Caco-2 (cell line): ENCODE results near the gene BAHCC1. TPM values are rescaled to one million over a fixed set of nuclear protein-coding genes. Genes with fewer than 3 reads are reported as not detected.

Experiments
- BruUV-seq: library from RNA; stranded (reverse); fragments of 400-500 nt; replicated peaks from 2 replicates; lab custom pipeline; 2021; lab: Mats Ljungman, UMichigan
- CTCF ChIA-PET: fragments of 300-600 bp; sonication (Branson Sonifier 250); formaldehyde crosslinking; loops from one replicate; lab custom pipeline; 2022; ENCODE audit warnings: antibody characterized with exemption; lab: Charles Lee
- POLR2A ChIA-PET: fragments of 300-600 bp; sonication (Branson Sonifier 250); formaldehyde crosslinking; loops from one replicate; lab custom pipeline; 2022; ENCODE audit warnings: antibody characterized with exemption; lab: Charles Lee
- DNase-seq, 2 experiments: peaks; one replicate each; pipeline versions ENCODE4 v3.0.0 to v3.0.0-alpha.2; 2020 to 2022
- H3K27me3 ChIP-seq: replicated peaks from 2 replicates; pipeline ENCODE4 v1.6.0; 2011; ENCODE audit warnings: low read length; ENCODE audit not compliant: control insufficient read depth, insufficient read depth
- H3K36me3 ChIP-seq: 2 replicates; pipeline ENCODE4 v1.5.1; 2011; ENCODE audit warnings: low read length; ENCODE audit not compliant: control insufficient read depth, insufficient read depth
- H3K4me1 ChIP-seq: fragments of 250-450 bp; sonication (Bioruptor Pico); 2 replicates; pipeline ENCODE4 v1.5.1; 2020; ENCODE audit warnings: mild to moderate bottlenecking
- H3K4me3 ChIP-seq: 2 replicates; pipeline ENCODE4 v1.5.1; 2011; ENCODE audit warnings: low read depth, mild to moderate bottlenecking, control low read depth, low read length
- H3K9me3 ChIP-seq: fragments of 250-450 bp; sonication (Bioruptor Pico); 2 replicates; pipeline ENCODE4 v1.5.1; 2020; ENCODE audit warnings: mild to moderate bottlenecking, moderate library complexity
- H3K27ac Mint-ChIP-seq: one replicate; pipeline ENCODE4 v1.8.0; 2022; ENCODE audit warnings: mixed read lengths; ENCODE audit not compliant: unreplicated experiment
- H3K27me3 Mint-ChIP-seq: one replicate; pipeline ENCODE4 v1.8.0; 2022; ENCODE audit warnings: mixed read lengths; ENCODE audit not compliant: insufficient read depth, unreplicated experiment
- H3K36me3 Mint-ChIP-seq: one replicate; pipeline ENCODE4 v1.8.0; 2022; ENCODE audit warnings: mild to moderate bottlenecking, mixed read lengths; ENCODE audit not compliant: insufficient read depth, unreplicated experiment
- H3K4me1 Mint-ChIP-seq: one replicate; pipeline ENCODE4 v1.8.0; 2022; ENCODE audit warnings: low read depth, mixed read lengths; ENCODE audit not compliant: unreplicated experiment
- H3K4me3 Mint-ChIP-seq: one replicate; pipeline ENCODE4 v1.8.0; 2022; ENCODE audit warnings: mild to moderate bottlenecking, moderate library complexity, mixed read lengths; ENCODE audit not compliant: unreplicated experiment
- H3K9me3 Mint-ChIP-seq: one replicate; pipeline ENCODE4 v1.8.0; 2022; ENCODE audit warnings: mixed read lengths; ENCODE audit not compliant: unreplicated experiment
- CTCF ChIP-seq, 2 experiments: fragments of 200-600 bp in 1 of 2; IDR thresholded peaks; 1 replicate in 1 of 2; 2 replicates in 1 of 2; pipeline versions ENCODE4 v1.5.1 to v1.8.0; 2011 to 2022; ENCODE audit warnings: antibody characterized with exemption in 1 of 2, control low read depth in 1 of 2, inconsistent platforms in 1 of 2, low read depth in 1 of 2, low read length in 1 of 2, mild to moderate bottlenecking in 1 of 2, moderate library complexity in 1 of 2; ENCODE audit not compliant: insufficient read depth in 1 of 2, severe bottlenecking in 1 of 2, unreplicated experiment in 1 of 2
- intact Hi-C: fragments of 100-400 bp; cut with micrococcal nuclease; formaldehyde crosslinking; loops from one replicate; pipeline ENCODE4 v1.10.0; 2022; ENCODE audit not compliant: unreplicated experiment
- total RNA-seq: library from RNA; stranded (reverse); gene quantifications from 2 replicates; pipeline ENCODE4 v1.2.3, GENCODE V29; 2022

The BAHCC1 gene
- total RNA-seq, 1 experiment from 2014 or later = 10.2 TPM

GRCh38 chr17:81465910-81466309 is 70.7 kb downstream of the BAHCC1 start:
- Histone ChIP-seq H3K4me1 (no peaks in the 10 kb centered on the region), H3K9me3 (no peaks in the 10 kb centered on the region), H3K27me3 (no peaks in the 10 kb centered on the region), H3K36me3 (no peaks in the 10 kb centered on the region; the same call in 1 of the 2 replicates), H3K4me3 (no peak overlapping the region)
- no TSS peak for BruUV-seq
- DNase-seq = no peak
- no peak overlapping the region for H3K27ac Mint-ChIP-seq
- H3K9me3 Mint-ChIP-seq = no peaks in the 10 kb centered on the region
- intact Hi-C loops = no loop called here
- H3K4me3 Mint-ChIP-seq = no peak overlapping the region
- H3K27me3 Mint-ChIP-seq = no peaks in the 10 kb centered on the region
- no peaks in the 10 kb centered on the region for H3K4me1 Mint-ChIP-seq
- TF ChIP-seq CTCF (IDR thresholded peaks at IDR 0.05; ENCODE audit: insufficient read depth in 1 of 2, low read depth in 1 of 2, low read length in 1 of 2, severe bottlenecking in 1 of 2, unreplicated experiment in 1 of 2) = no peak
- ChIA-PET CTCF (no interaction called here), POLR2A (no interaction called here)
- H3K36me3 Mint-ChIP-seq = no peaks in the 10 kb centered on the region

GRCh38 chr17:81466564-81467472 is 71.6 kb downstream of the BAHCC1 start:
- Mint-ChIP-seq H3K4me3 (no peak overlapping the region), H3K4me1 (no peaks in the 10 kb centered on the region), H3K9me3 (no peaks in the 10 kb centered on the region), H3K27me3 (no peaks in the 10 kb centered on the region), H3K36me3 (no peaks in the 10 kb centered on the region), H3K27ac (no peak overlapping the region)
- ChIA-PET CTCF (no interaction called here), POLR2A (no interaction called here)
- no peak for DNase-seq
- Histone ChIP-seq H3K9me3 (no peaks in the 10 kb centered on the region), H3K4me3 (no peak overlapping the region), H3K27me3 (no peaks in the 10 kb centered on the region), H3K4me1 (no peaks in the 10 kb centered on the region), H3K36me3 (no peaks in the 10 kb centered on the region; the same call in 1 of the 2 replicates)
- TF ChIP-seq CTCF (IDR thresholded peaks at IDR 0.05; ENCODE audit: insufficient read depth in 1 of 2, low read depth in 1 of 2, low read length in 1 of 2, severe bottlenecking in 1 of 2, unreplicated experiment in 1 of 2) = no peak
- intact Hi-C loops = no loop called here
- no TSS peak for BruUV-seq

- no peak for DNase-seq
- CTCF ChIA-PET = no interaction called here
- H3K27ac Mint-ChIP-seq = no peak overlapping the region
- no TSS peak for BruUV-seq
- POLR2A ChIA-PET = no interaction called here
- intact Hi-C loops = no loop called here
- no peak overlapping the region for H3K4me3 Mint-ChIP-seq
- H3K9me3 Mint-ChIP-seq = no peaks in the 10 kb centered on the region
- TF ChIP-seq CTCF (IDR thresholded peaks at IDR 0.05; ENCODE audit: insufficient read depth in 1 of 2, low read depth in 1 of 2, low read length in 1 of 2, severe bottlenecking in 1 of 2, unreplicated experiment in 1 of 2) = no peak
- no peaks in the 10 kb centered on the region for H3K36me3 Mint-ChIP-seq
- H3K27me3 ChIP-seq = no peaks in the 10 kb centered on the region
- H3K36me3 ChIP-seq = no peaks in the 10 kb centered on the region; the same call in 1 of the 2 replicates
- H3K27me3 Mint-ChIP-seq = no peaks in the 10 kb centered on the region
- no peaks in the 10 kb centered on the region for H3K4me1 Mint-ChIP-seq
- no peaks in the 10 kb centered on the region for H3K4me1 ChIP-seq
- no peak overlapping the region for H3K4me3 ChIP-seq
- H3K9me3 ChIP-seq = no peaks in the 10 kb centered on the region
Measured at GRCh38 chr17:81468111-81468769, 73.0 kb downstream of the BAHCC1 start.
